GM23338 (cell line): ENCODE measurements around the gene BANP.
"Not testable (repeated sequence)": the region's sequence is repeated elsewhere in the genome, so short reads cannot be mapped to it uniquely, and the experiment has no call there.

Source experiments
- CREB1 ChIP-seq: fragments of 250-450 bp; sonication (Bioruptor Pico); IDR thresholded peaks from 2 replicates; pipeline ENCODE4 v1.5.0; 2020; ENCODE audit warnings: low read depth, mild to moderate bottlenecking, moderate library complexity
- CTCF ChIP-seq, 2 experiments: fragments of 200-600 bp in 1 of 2; sonication (generic) in 1 of 2; conservative IDR thresholded peaks; 2 replicates each; pipeline versions ENCODE4 v1.5.1 to v1.6.1; 2016 to 2017; ENCODE audit warnings: antibody characterized with exemption in 2 of 2, low read depth in 2 of 2, mild to moderate bottlenecking in 2 of 2, moderate library complexity in 1 of 2
- EZH2 ChIP-seq: fragments of 200-600 bp; sonication (generic); IDR thresholded peaks from one replicate; pipeline ENCODE4 v1.8.0; 2017; ENCODE audit warnings: antibody characterized with exemption, mild to moderate bottlenecking, low read depth; ENCODE audit not compliant: unreplicated experiment
- EZH2phosphoT487 ChIP-seq: fragments of 200-600 bp; sonication (generic); IDR thresholded peaks from one replicate; pipeline ENCODE4 v1.8.1; 2018; ENCODE audit warnings: antibody characterized with exemption; ENCODE audit not compliant: unreplicated experiment
- JUNB ChIP-seq: IDR thresholded peaks from one replicate; pipeline ENCODE4 v1.6.1; 2016; ENCODE audit warnings: antibody characterized with exemption; ENCODE audit not compliant: unreplicated experiment
- NANOG ChIP-seq: IDR thresholded peaks from 2 replicates; pipeline ENCODE4 v1.6.1; 2016; ENCODE audit warnings: antibody characterized with exemption, borderline replicate concordance
- POLR2AphosphoS5 ChIP-seq: IDR thresholded peaks from 2 replicates; pipeline ENCODE4 v1.6.1; 2016; ENCODE audit warnings: antibody characterized with exemption, low read depth
- REST ChIP-seq: IDR thresholded peaks from one replicate; pipeline ENCODE4 v1.6.1; 2018; ENCODE audit warnings: antibody characterized with exemption; ENCODE audit not compliant: unreplicated experiment
- ZNF331 ChIP-seq: fragments of 250-450 bp; sonication (Bioruptor Pico); IDR thresholded peaks from 2 replicates; pipeline ENCODE4 v1.5.0; 2020; ENCODE audit warnings: low read depth, mild to moderate bottlenecking, moderate library complexity

- TF ChIP-seq CTCF (conservative IDR thresholded peaks at IDR 0.05; ENCODE audit: low read depth in 2 of 2); EZH2; EZH2phosphoT487; JUNB; REST; ZNF331; CREB1; POLR2AphosphoS5; NANOG: not testable (repeated sequence)
Measured at GRCh38 chr16:88110875-88111494, 159.8 kb downstream of the BANP start.
